Stimulated activated memory B cell treated with anti-CD40 and anti-IgM and Interleukin-4, amounts not matched to agents 10 μg/mL and 1 μg/mL and 100 μg/mL, for 72 hours (primary cell): ENCODE measurements around the gene SFXN5.

ENCODE experiments used
- ATAC-seq: fragments of 150-1000 bp; cut with Tn5 transposase; 2 replicates; pipeline ENCODE4 v1.10.0; 2021
- H3K27ac Mint-ChIP-seq: one replicate; pipeline ENCODE4 v1.8.0; 2022; ENCODE audit warnings: mild to moderate bottlenecking, mixed read lengths
- H3K27me3 Mint-ChIP-seq: one replicate; pipeline ENCODE4 v1.8.0; 2022; ENCODE audit warnings: mixed read lengths
- H3K36me3 Mint-ChIP-seq: one replicate; pipeline ENCODE4 v1.8.0; 2022; ENCODE audit warnings: mixed read lengths
- H3K4me1 Mint-ChIP-seq: one replicate; pipeline ENCODE4 v1.8.0; 2022; ENCODE audit warnings: mixed read lengths
- H3K4me3 Mint-ChIP-seq: one replicate; pipeline ENCODE4 v1.8.0; 2022; ENCODE audit warnings: mild to moderate bottlenecking, moderate library complexity, mixed read lengths
- H3K9me3 Mint-ChIP-seq: one replicate; pipeline ENCODE4 v1.8.0; 2022; ENCODE audit warnings: mixed read lengths

Gene SFXN5

GRCh38 chr2:73053316-73054114 is 18.0 kb downstream of the SFXN5 start:
- H3K27me3 Mint-ChIP-seq: no peaks in the 10 kb centered on the region
- no peak overlapping the region for H3K4me3 Mint-ChIP-seq
- H3K4me1 Mint-ChIP-seq: no peaks in the 10 kb centered on the region
- no peak overlapping the region for H3K27ac Mint-ChIP-seq
- ATAC-seq: no peak
- peaks cover 7% of the 10 kb centered on the region for H3K9me3 Mint-ChIP-seq
- peaks cover 30% of the 10 kb centered on the region for H3K36me3 Mint-ChIP-seq

GRCh38 chr2:73050121-73050545 is 21.4 kb downstream of the SFXN5 start:
- ATAC-seq: no peak
- H3K27ac Mint-ChIP-seq: no peak overlapping the region
- no peaks in the 10 kb centered on the region for H3K4me1 Mint-ChIP-seq
- no peaks in the 10 kb centered on the region for H3K27me3 Mint-ChIP-seq
- no peak overlapping the region for H3K4me3 Mint-ChIP-seq
- peaks cover 9% of the 10 kb centered on the region for H3K36me3 Mint-ChIP-seq
- no peaks in the 10 kb centered on the region for H3K9me3 Mint-ChIP-seq

- H3K4me1 Mint-ChIP-seq: no peaks in the 10 kb centered on the region
- no peaks in the 10 kb centered on the region for H3K9me3 Mint-ChIP-seq
- H3K36me3 Mint-ChIP-seq: peaks cover 4% of the 10 kb centered on the region
- no peak for ATAC-seq
- no peak overlapping the region for H3K27ac Mint-ChIP-seq
- no peak overlapping the region for H3K4me3 Mint-ChIP-seq
- H3K27me3 Mint-ChIP-seq: no peaks in the 10 kb centered on the region
Measured at GRCh38 chr2:73043929-73044832, 27.3 kb downstream of the SFXN5 start.

- H3K27ac Mint-ChIP-seq: no peak overlapping the region
- H3K27me3 Mint-ChIP-seq: no peaks in the 10 kb centered on the region
- H3K4me3 Mint-ChIP-seq: no peak overlapping the region
- H3K4me1 Mint-ChIP-seq: no peaks in the 10 kb centered on the region
- H3K36me3 Mint-ChIP-seq: peaks cover 7% of the 10 kb centered on the region
- H3K9me3 Mint-ChIP-seq: no peaks in the 10 kb centered on the region
- ATAC-seq: no peak
Measured at GRCh38 chr2:73043276-73043675, 28.2 kb downstream of the SFXN5 start.

GRCh38 chr2:73037947-73038585 is 33.4 kb downstream of the SFXN5 start:
- no peaks in the 10 kb centered on the region for H3K4me1 Mint-ChIP-seq
- no peak for ATAC-seq

GRCh38 chr2:73036766-73037165 is 34.7 kb downstream of the SFXN5 start:
- Mint-ChIP-seq H3K27ac (no peak overlapping the region), H3K27me3 (no peaks in the 10 kb centered on the region), H3K4me3 (no peak overlapping the region), H3K36me3 (peaks cover 19% of the 10 kb centered on the region), H3K9me3 (peaks cover 4% of the 10 kb centered on the region), H3K4me1 (no peaks in the 10 kb centered on the region)
- ATAC-seq: no peak

More at GRCh38 chr2:73037947-73038585, 33.4 kb downstream of the SFXN5 start:
- Mint-ChIP-seq H3K36me3 (peaks cover 19% of the 10 kb centered on the region), H3K27ac (no peak overlapping the region), H3K9me3 (peaks cover 4% of the 10 kb centered on the region), H3K4me3 (no peak overlapping the region), H3K27me3 (no peaks in the 10 kb centered on the region)

- Mint-ChIP-seq H3K4me1 (no peaks in the 10 kb centered on the region), H3K4me3 (no peak overlapping the region), H3K27me3 (no peaks in the 10 kb centered on the region), H3K36me3 (peaks cover 22% of the 10 kb centered on the region), H3K27ac (no peak overlapping the region), H3K9me3 (peaks cover 4% of the 10 kb centered on the region)
- no peak for ATAC-seq
Measured at GRCh38 chr2:73035899-73036711, 35.4 kb downstream of the SFXN5 start.

GRCh38 chr2:73034661-73035375 is 36.7 kb downstream of the SFXN5 start:
- ATAC-seq: no peak
- Mint-ChIP-seq H3K4me1 (no peaks in the 10 kb centered on the region), H3K4me3 (no peak overlapping the region), H3K27ac (no peak overlapping the region), H3K36me3 (peaks cover 23% of the 10 kb centered on the region), H3K27me3 (no peaks in the 10 kb centered on the region), H3K9me3 (peaks cover 4% of the 10 kb centered on the region)

GRCh38 chr2:73033766-73034381 is 37.6 kb downstream of the SFXN5 start:
- no peak for ATAC-seq
- Mint-ChIP-seq H3K4me3 (no peak overlapping the region), H3K27me3 (no peaks in the 10 kb centered on the region), H3K9me3 (peaks cover 4% of the 10 kb centered on the region), H3K36me3 (peaks cover 16% of the 10 kb centered on the region), H3K4me1 (no peaks in the 10 kb centered on the region), H3K27ac (no peak overlapping the region)

GRCh38 chr2:73033142-73033765 is 38.3 kb downstream of the SFXN5 start:
- Mint-ChIP-seq H3K4me3 (no peak overlapping the region), H3K27ac (no peak overlapping the region), H3K4me1 (no peaks in the 10 kb centered on the region), H3K36me3 (peaks cover 18% of the 10 kb centered on the region), H3K9me3 (peaks cover 4% of the 10 kb centered on the region), H3K27me3 (no peaks in the 10 kb centered on the region)
- ATAC-seq: no peak

GRCh38 chr2:73032702-73033097 is 38.8 kb downstream of the SFXN5 start:
- Mint-ChIP-seq H3K4me1 (no peaks in the 10 kb centered on the region), H3K27me3 (no peaks in the 10 kb centered on the region), H3K27ac (no peak overlapping the region), H3K4me3 (no peak overlapping the region), H3K36me3 (peaks cover 24% of the 10 kb centered on the region), H3K9me3 (peaks cover 4% of the 10 kb centered on the region)
- no peak for ATAC-seq

GRCh38 chr2:73031725-73032701 is 39.5 kb downstream of the SFXN5 start:
- no peak for ATAC-seq
- no peaks in the 10 kb centered on the region for H3K27me3 Mint-ChIP-seq
- peaks cover 19% of the 10 kb centered on the region for H3K36me3 Mint-ChIP-seq
- H3K27ac Mint-ChIP-seq: no peak overlapping the region
- H3K4me1 Mint-ChIP-seq: no peaks in the 10 kb centered on the region
- H3K4me3 Mint-ChIP-seq: no peak overlapping the region
- H3K9me3 Mint-ChIP-seq: peaks cover 4% of the 10 kb centered on the region
